Activated T-helper 2 cell treated with anti-CD3 and anti-CD28 coated beads, Interferon-gamma antibody, Interleukin-2, Interleukin-4, amounts not matched to agents 10 μg/mL and 5 μg/mL and 100 μg/mL, durations not matched to agents 14 hours and 24 hours and 36 hours (primary cell): ENCODE results near the gene SEMA5A. TPM values are rescaled to one million over a fixed set of nuclear protein-coding genes. Genes with fewer than 3 reads are reported as not detected.

ENCODE experiments used
- DNase-seq: peaks from one replicate; pipeline ENCODE4 v3.0.0; 2021; ENCODE audit warnings: low spot score
- H3K27ac Mint-ChIP-seq: one replicate; pipeline ENCODE4 v1.8.0; 2021; ENCODE audit warnings: mixed read lengths
- H3K27me3 Mint-ChIP-seq: one replicate; pipeline ENCODE4 v1.8.0; 2021; ENCODE audit warnings: low read depth, mixed read lengths
- H3K36me3 Mint-ChIP-seq: one replicate; pipeline ENCODE4 v1.8.0; 2021; ENCODE audit warnings: low read depth, mixed read lengths
- H3K4me1 Mint-ChIP-seq: one replicate; pipeline ENCODE4 v1.8.0; 2021; ENCODE audit warnings: low read depth, mixed read lengths
- H3K4me3 Mint-ChIP-seq: one replicate; pipeline ENCODE4 v1.8.0; 2021; ENCODE audit warnings: low read depth, mild to moderate bottlenecking, moderate library complexity, mixed read lengths
- H3K9me3 Mint-ChIP-seq: one replicate; pipeline ENCODE4 v1.8.0; 2021; ENCODE audit warnings: mixed read lengths
- intact Hi-C: fragments of 100-400 bp; cut with micrococcal nuclease; formaldehyde crosslinking; loops from one replicate; pipeline ENCODE4 v1.15.1; 2023
- total RNA-seq: library from RNA; stranded (reverse); gene quantifications from 2 replicates; pipeline ENCODE4 v1.2.3, GENCODE V29; 2022

SEMA5A gene
- total RNA-seq, 1 donor from 2014 or later, result 0.27 TPM

- no peaks in the 10 kb centered on the region for H3K9me3 Mint-ChIP-seq
- no peaks in the 10 kb centered on the region for H3K4me1 Mint-ChIP-seq
- intact Hi-C loops, result no loop called here
- no peak overlapping the region for H3K27ac Mint-ChIP-seq
- no peaks in the 10 kb centered on the region for H3K27me3 Mint-ChIP-seq
- no peak for DNase-seq
- no peaks in the 10 kb centered on the region for H3K36me3 Mint-ChIP-seq
- no peak overlapping the region for H3K4me3 Mint-ChIP-seq
These were observed 156.8 kb downstream of the SEMA5A start for GRCh38 chr5:9388941-9389674.

GRCh38 chr5:9387879-9388278 is 158.0 kb downstream of the SEMA5A start:
- Mint-ChIP-seq H3K27me3 (no peaks in the 10 kb centered on the region), H3K36me3 (no peaks in the 10 kb centered on the region), H3K4me1 (no peaks in the 10 kb centered on the region), H3K4me3 (no peak overlapping the region), H3K27ac (no peak overlapping the region), H3K9me3 (no peaks in the 10 kb centered on the region)
- DNase-seq, result no peak
- intact Hi-C loops, result no loop called here

- Mint-ChIP-seq H3K4me1 (no peaks in the 10 kb centered on the region), H3K36me3 (no peaks in the 10 kb centered on the region), H3K27me3 (no peaks in the 10 kb centered on the region), H3K4me3 (no peak overlapping the region), H3K27ac (no peak overlapping the region), H3K9me3 (no peaks in the 10 kb centered on the region)
- DNase-seq, result no peak
- intact Hi-C loops, result no loop called here
These were observed 158.9 kb downstream of the SEMA5A start for GRCh38 chr5:9386945-9387344.

GRCh38 chr5:9382522-9382921 is 163.4 kb downstream of the SEMA5A start:
- H3K27ac Mint-ChIP-seq, result no peak overlapping the region
- intact Hi-C loops, result no loop called here
- H3K4me3 Mint-ChIP-seq, result no peak overlapping the region
- no peak for DNase-seq
- H3K9me3 Mint-ChIP-seq, result no peaks in the 10 kb centered on the region
- H3K36me3 Mint-ChIP-seq, result no peaks in the 10 kb centered on the region
- H3K4me1 Mint-ChIP-seq, result no peaks in the 10 kb centered on the region
- no peaks in the 10 kb centered on the region for H3K27me3 Mint-ChIP-seq

GRCh38 chr5:9381464-9381863 is 164.4 kb downstream of the SEMA5A start:
- DNase-seq, result no peak
- Mint-ChIP-seq H3K9me3 (peaks cover 5% of the 10 kb centered on the region), H3K36me3 (no peaks in the 10 kb centered on the region), H3K4me3 (no peak overlapping the region), H3K27ac (no peak overlapping the region), H3K27me3 (no peaks in the 10 kb centered on the region), H3K4me1 (no peaks in the 10 kb centered on the region)
- intact Hi-C loops, result no loop called here

GRCh38 chr5:9380109-9380508 is 165.8 kb downstream of the SEMA5A start:
- no peak for DNase-seq
- H3K36me3 Mint-ChIP-seq, result no peaks in the 10 kb centered on the region
- no peak overlapping the region for H3K4me3 Mint-ChIP-seq
- no peaks in the 10 kb centered on the region for H3K27me3 Mint-ChIP-seq
- H3K4me1 Mint-ChIP-seq, result no peaks in the 10 kb centered on the region
- no peak overlapping the region for H3K27ac Mint-ChIP-seq
- H3K9me3 Mint-ChIP-seq, result peaks cover 11% of the 10 kb centered on the region
- intact Hi-C loops, result no loop called here

GRCh38 chr5:9376363-9377117 is 169.3 kb downstream of the SEMA5A start:
- H3K27me3 Mint-ChIP-seq, result no peaks in the 10 kb centered on the region
- intact Hi-C loops, result no loop called here
- H3K4me3 Mint-ChIP-seq, result no peak overlapping the region
- H3K36me3 Mint-ChIP-seq, result no peaks in the 10 kb centered on the region
- H3K27ac Mint-ChIP-seq, result no peak overlapping the region
- DNase-seq, result no peak
- no peaks in the 10 kb centered on the region for H3K4me1 Mint-ChIP-seq
- H3K9me3 Mint-ChIP-seq, result peaks cover 11% of the 10 kb centered on the region

GRCh38 chr5:9375756-9376155 is 170.1 kb downstream of the SEMA5A start:
- peaks cover 11% of the 10 kb centered on the region for H3K9me3 Mint-ChIP-seq
- no peak overlapping the region for H3K4me3 Mint-ChIP-seq
- H3K4me1 Mint-ChIP-seq, result no peaks in the 10 kb centered on the region
- no peaks in the 10 kb centered on the region for H3K36me3 Mint-ChIP-seq
- intact Hi-C loops, result no loop called here
- DNase-seq, result no peak
- no peaks in the 10 kb centered on the region for H3K27me3 Mint-ChIP-seq
- H3K27ac Mint-ChIP-seq, result no peak overlapping the region

- intact Hi-C loops, result no loop called here
- DNase-seq, result no peak
- H3K4me1 Mint-ChIP-seq, result no peaks in the 10 kb centered on the region
- no peaks in the 10 kb centered on the region for H3K27me3 Mint-ChIP-seq
- H3K4me3 Mint-ChIP-seq, result no peak overlapping the region
- H3K27ac Mint-ChIP-seq, result no peak overlapping the region
- peaks cover 11% of the 10 kb centered on the region for H3K9me3 Mint-ChIP-seq
- no peaks in the 10 kb centered on the region for H3K36me3 Mint-ChIP-seq
These were observed 171.8 kb downstream of the SEMA5A start for GRCh38 chr5:9374025-9374424.

- H3K36me3 Mint-ChIP-seq, result no peaks in the 10 kb centered on the region
- intact Hi-C loops, result no loop called here
- H3K9me3 Mint-ChIP-seq, result peaks cover 11% of the 10 kb centered on the region
- H3K4me1 Mint-ChIP-seq, result no peaks in the 10 kb centered on the region
- H3K4me3 Mint-ChIP-seq, result no peak overlapping the region
- no peak for DNase-seq
- H3K27ac Mint-ChIP-seq, result no peak overlapping the region
- H3K27me3 Mint-ChIP-seq, result no peaks in the 10 kb centered on the region
These were observed 172.3 kb downstream of the SEMA5A start for GRCh38 chr5:9373571-9373970.

GRCh38 chr5:9370256-9370655 is 175.6 kb downstream of the SEMA5A start:
- Mint-ChIP-seq H3K9me3 (no peaks in the 10 kb centered on the region), H3K36me3 (no peaks in the 10 kb centered on the region), H3K4me1 (no peaks in the 10 kb centered on the region), H3K27me3 (no peaks in the 10 kb centered on the region), H3K4me3 (no peak overlapping the region), H3K27ac (no peak overlapping the region)
- intact Hi-C loops, result no loop called here
- no peak for DNase-seq

- H3K4me3 Mint-ChIP-seq, result no peak overlapping the region
- intact Hi-C loops, result no loop called here
- H3K36me3 Mint-ChIP-seq, result no peaks in the 10 kb centered on the region
- H3K9me3 Mint-ChIP-seq, result no peaks in the 10 kb centered on the region
- no peak overlapping the region for H3K27ac Mint-ChIP-seq
- DNase-seq, result no peak
- peaks cover 14% of the 10 kb centered on the region for H3K4me1 Mint-ChIP-seq
- H3K27me3 Mint-ChIP-seq, result no peaks in the 10 kb centered on the region
These were observed 180.4 kb downstream of the SEMA5A start for GRCh38 chr5:9365512-9365911.

- H3K36me3 Mint-ChIP-seq, result no peaks in the 10 kb centered on the region
- no peak overlapping the region for H3K27ac Mint-ChIP-seq
- DNase-seq, result no peak
- no peak overlapping the region for H3K4me3 Mint-ChIP-seq
- peaks cover 14% of the 10 kb centered on the region for H3K4me1 Mint-ChIP-seq
- no peaks in the 10 kb centered on the region for H3K27me3 Mint-ChIP-seq
- H3K9me3 Mint-ChIP-seq, result no peaks in the 10 kb centered on the region
- intact Hi-C loops, result loop anchor here (2.0 kb wide), 1 partner anchor 181 kb away; no protein-coding TSS in a partner anchor
These were observed 182.4 kb downstream of the SEMA5A start for GRCh38 chr5:9363449-9363848.
